LNCaP clone FGC (cell line): ENCODE data around the gene SMYD3.

Experiments used
- DNase-seq: peaks from one replicate; pipeline ENCODE4 v3.0.0-alpha.2; 2011; ENCODE audit warnings: low read depth
- H3K4me3 ChIP-seq: 2 replicates; pipeline ENCODE4 v1.5.1; 2011; ENCODE audit warnings: mild to moderate bottlenecking, low read depth, low read length, control low read depth
- TF ChIP-seq, protein P1 (sequence below): IDR thresholded peaks from 2 replicates; pipeline ENCODE4 v1.5.1; 2012; ENCODE audit warnings: mild to moderate bottlenecking; ENCODE audit not compliant: control insufficient read depth, insufficient read depth; ENCODE audit errors: extremely low read depth

SMYD3 gene

DNA sequence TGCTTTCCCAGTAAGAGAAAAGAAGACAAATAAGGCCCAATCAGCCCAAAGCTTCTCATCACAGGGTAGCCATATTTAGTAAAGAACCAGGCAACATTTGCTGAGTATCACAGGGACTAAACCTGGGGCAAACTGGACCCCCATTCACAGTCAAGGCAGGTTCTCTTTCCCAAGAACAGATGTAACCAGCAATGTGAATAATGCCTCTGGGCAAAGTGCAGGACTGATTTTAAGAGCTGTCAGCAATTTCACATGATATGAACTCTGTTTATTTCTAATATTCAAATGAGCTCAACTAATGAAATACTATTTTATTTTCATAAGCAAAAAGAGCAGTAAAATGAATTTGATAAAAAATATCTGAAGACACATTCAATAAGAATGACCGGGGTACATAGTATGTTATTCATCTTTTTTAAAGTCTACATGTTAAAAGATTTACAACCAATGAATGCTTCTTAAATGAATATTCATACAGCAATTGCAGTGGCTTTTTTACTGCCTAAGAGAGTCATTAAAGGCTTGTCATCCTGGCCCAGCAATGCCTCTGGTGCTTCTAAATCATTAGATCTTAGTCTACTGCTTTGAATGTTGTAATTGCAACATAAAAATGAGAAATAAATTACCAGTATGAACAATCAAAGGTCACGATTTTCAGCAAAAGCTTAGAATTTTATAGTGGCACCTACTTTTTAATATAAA, 308.8 kb downstream of the SMYD3 start:
- no peak overlapping the region for H3K4me3 ChIP-seq
- DNase-seq, result no peak
- TF ChIP-seq, protein P1, sequence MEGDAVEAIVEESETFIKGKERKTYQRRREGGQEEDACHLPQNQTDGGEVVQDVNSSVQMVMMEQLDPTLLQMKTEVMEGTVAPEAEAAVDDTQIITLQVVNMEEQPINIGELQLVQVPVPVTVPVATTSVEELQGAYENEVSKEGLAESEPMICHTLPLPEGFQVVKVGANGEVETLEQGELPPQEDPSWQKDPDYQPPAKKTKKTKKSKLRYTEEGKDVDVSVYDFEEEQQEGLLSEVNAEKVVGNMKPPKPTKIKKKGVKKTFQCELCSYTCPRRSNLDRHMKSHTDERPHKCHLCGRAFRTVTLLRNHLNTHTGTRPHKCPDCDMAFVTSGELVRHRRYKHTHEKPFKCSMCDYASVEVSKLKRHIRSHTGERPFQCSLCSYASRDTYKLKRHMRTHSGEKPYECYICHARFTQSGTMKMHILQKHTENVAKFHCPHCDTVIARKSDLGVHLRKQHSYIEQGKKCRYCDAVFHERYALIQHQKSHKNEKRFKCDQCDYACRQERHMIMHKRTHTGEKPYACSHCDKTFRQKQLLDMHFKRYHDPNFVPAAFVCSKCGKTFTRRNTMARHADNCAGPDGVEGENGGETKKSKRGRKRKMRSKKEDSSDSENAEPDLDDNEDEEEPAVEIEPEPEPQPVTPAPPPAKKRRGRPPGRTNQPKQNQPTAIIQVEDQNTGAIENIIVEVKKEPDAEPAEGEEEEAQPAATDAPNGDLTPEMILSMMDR, result no peak

DNA sequence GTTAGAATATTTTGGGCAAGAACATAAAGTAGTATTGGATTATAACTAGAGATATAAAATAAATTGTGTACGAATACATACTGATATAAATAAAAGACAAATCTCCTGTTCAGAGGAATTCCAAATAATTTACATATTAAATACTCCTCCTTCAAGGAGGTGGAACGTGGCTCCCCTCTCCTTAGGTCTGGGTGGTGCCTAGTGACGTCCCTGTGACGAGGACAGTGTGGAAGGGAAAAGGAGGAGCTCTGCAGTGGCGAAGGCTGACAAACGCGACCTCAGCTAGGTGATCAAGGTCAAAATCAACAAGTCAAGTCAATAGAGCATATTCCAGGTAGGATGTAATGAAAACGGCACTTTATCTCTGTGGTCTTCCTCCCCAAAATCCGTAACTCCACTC, 310.0 kb downstream of the SMYD3 start:
- DNase-seq, result no peak
- TF ChIP-seq, protein P1, result no peak
- no peak overlapping the region for H3K4me3 ChIP-seq

DNA sequence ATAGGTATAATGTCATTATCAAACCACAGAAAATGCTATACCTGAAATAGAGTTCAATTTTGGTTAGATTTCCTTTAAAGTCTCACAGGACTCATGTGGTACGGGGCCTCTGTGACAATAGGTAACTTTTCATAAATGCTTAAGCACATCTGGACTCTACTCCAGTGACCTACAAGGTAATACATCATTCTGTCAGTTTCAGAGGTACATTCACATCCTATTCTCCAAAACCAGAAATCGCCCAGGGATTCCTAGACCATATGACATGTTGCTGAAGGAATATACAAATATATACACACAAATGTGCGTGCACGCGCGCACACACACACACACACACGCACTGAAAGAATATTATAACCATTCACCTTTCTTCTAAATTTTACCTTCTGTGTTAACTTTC, 311.8 kb downstream of the SMYD3 start:
- DNase-seq, result no peak
- TF ChIP-seq, protein P1, result no peak
- H3K4me3 ChIP-seq, result no peak overlapping the region

DNA sequence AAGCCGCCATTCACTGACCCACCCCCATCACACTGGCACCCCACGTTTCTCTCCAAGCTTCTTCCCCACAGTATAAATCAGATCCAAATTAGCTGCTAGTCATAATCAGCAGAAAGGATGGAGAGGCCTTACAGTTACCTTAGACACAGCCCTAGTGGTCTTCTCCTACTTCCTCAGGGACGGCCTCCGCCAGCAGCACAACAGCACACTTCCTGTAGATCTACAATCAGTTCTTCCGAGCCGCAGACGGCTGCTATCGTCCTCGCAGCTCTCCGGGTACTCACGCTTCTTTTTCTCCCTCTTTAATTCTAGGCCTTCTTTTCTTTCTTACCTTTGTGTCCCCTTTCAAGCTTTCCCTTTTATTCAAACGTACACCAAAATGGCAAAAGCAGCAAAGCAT, 313.5 kb downstream of the SMYD3 start:
- DNase-seq, result no peak
- TF ChIP-seq, protein P1, result no peak

DNA sequence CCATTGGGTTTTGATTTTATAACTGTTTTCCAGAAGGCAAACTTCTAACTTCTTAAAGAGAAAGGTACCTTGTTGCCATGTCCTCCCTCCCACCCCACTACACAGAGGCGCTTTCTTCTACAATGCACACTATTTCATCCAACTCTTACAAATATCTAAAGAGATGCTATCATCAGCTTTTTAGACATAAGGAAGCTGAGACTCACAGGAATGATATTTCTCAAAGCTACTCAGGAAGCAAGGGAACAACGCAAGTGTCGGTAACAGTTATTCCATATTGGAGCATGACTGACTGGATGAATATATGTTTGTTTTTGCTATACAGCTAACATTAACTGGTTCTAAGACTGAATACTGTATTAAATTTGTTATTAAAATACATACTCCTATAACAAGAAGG, 318.0 kb downstream of the SMYD3 start:
- TF ChIP-seq, protein P1, result no peak
- no peak for DNase-seq
- H3K4me3 ChIP-seq, result no peak overlapping the region

More for the DNA sequence above, 313.5 kb downstream of the SMYD3 start:
- no peak overlapping the region for H3K4me3 ChIP-seq

DNA sequence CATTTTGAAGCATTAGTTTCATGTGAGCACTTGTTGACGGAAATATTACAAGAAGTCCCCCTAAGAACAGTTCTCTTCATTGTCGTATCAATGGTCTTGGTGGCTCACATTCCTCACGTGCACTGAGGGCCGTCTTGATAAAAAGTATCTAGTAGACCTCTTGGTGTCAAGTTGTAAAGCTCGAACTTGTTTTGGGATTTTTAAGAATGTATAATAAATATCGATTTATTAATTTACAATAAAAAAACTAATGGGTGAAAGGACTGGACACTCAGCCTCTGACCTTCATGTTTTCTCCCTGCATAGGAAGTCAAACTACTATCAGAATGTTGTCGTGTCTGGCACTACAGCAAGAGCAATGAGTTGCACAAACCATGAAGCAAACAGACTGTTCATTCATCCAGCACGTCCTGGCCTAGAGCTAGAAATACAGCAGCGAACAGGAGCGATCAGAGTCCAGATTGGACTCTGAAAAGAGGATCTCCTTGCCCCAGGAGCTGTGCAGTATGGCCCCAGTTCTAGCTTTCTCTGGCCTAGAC, 319.2 kb downstream of the SMYD3 start:
- no peak for DNase-seq
- no peak overlapping the region for H3K4me3 ChIP-seq
- TF ChIP-seq, protein P1, result no peak

DNA sequence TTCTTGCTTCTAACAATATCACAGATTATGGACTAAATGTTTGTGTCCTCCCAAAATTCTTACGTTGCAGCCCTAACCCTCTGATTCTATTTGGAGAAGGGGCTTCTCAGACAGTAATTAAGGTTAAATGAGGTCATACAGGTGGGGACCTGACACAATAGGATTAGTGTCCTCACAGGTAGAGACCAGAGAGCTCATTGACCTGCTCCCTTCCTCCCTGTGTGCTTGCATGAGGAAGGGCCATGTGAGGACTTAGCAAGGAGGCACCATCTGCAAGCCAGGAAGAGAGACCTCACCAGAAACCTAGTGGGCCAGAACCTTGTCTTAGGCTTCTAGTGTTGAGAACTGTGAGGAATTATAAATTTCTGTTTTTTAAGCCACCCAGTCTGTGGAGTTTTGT, 322.6 kb downstream of the SMYD3 start:
- H3K4me3 ChIP-seq, result no peak overlapping the region
- no peak for DNase-seq
- TF ChIP-seq, protein P1, result no peak
